ENCODE results near the gene ARSG. TPM values are rescaled to one million over a fixed set of nuclear protein-coding genes. Genes with fewer than 3 reads are reported as not detected.

ARSG gene
- total and polyA plus RNA-seq, 2 of the 13 experiments (the other 11 are each of a cell fraction or from before 2014, with no cell fraction given), result 3.7 to 15.2 TPM

DNA sequence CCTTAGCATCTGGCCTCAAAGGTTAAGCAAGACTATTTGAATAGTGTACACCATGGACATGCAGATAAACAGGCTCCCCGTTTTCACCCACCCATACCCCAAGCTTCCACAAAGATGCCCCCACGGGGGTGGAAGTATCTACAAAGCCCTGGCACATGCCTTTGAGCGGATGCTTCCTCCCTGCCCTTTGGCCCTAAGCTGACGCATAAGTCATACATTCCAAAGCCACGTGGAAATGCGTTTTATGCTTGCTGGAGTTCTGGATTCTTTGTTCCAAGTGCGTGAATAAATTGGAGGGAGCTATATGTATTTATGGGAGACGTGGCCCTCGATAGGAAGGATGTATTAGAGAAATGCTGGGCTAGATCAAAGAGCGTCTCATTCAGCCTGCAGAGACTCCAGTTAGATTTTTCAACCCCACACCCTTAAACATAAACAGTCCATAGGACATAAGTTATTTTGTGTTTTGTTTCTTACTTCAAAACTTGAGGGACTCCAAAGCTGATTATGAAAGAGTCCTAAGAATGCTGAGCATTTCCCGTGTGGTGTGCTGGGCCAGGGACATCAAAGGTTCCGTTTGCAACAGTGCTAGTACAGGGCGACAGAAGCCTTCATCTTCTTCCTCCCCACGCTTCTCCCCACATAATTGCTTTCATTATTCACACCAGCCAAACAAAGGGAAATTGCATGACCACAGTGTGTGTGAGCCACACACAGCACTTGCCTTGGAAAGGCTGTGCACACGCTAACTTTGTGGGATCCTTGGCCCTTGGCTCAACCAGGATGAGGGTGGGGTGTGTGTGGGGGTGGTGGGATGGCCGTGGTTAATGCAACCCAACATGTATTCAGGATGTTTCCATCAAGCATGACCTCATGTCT, 92.4 kb downstream of the ARSG start (continued):
- TF ChIP-seq, protein P1, sequence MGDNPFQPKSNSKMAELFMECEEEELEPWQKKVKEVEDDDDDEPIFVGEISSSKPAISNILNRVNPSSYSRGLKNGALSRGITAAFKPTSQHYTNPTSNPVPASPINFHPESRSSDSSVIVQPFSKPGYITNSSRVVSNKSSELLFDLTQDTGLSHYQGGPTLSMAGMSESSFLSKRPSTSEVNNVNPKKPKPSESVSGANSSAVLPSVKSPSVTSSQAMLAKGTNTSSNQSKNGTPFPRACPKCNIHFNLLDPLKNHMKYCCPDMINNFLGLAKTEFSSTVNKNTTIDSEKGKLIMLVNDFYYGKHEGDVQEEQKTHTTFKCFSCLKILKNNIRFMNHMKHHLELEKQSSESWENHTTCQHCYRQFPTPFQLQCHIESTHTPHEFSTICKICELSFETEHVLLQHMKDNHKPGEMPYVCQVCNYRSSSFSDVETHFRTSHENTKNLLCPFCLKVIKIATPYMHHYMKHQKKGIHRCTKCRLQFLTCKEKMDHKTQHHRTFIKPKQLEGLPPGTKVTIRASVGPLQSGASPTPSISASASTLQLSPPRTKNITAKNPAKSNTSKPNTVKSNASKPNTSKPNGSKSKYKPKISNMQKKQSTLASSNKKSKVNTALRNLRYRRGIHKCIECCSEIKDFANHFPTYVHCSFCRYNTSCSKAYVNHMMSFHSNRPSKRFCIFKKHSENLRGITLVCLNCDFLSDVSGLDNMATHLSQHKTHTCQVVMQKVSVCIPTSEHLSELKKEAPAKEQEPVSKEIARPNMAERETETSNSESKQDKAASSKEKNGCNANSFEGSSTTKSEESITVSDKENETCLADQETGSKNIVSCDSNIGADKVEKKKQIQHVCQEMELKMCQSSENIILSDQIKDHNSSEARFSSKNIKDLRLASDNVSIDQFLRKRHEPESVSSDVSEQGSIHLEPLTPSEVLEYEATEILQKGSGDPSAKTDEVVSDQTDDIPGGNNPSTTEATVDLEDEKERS (CRISPR knock-in tag; IDR thresholded peaks at IDR 0.05), result peak; percentile 93
- TF ChIP-seq SATB2 (CRISPR knock-in tag; IDR thresholded peaks at IDR 0.05), result peak; percentile 13; the same call in 1 of the 2 replicates
- TF ChIP-seq, protein P2, sequence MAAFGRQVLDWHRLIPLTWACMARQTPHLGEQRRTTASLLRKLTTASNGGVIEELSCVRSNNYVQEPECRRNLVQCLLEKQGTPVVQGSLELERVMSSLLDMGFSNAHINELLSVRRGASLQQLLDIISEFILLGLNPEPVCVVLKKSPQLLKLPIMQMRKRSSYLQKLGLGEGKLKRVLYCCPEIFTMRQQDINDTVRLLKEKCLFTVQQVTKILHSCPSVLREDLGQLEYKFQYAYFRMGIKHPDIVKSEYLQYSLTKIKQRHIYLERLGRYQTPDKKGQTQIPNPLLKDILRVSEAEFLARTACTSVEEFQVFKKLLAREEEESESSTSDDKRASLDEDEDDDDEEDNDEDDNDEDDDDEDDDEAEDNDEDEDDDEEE (CRISPR knock-in tag; IDR thresholded peaks at IDR 0.05), result no peak; the same call in 1 of the 2 replicates
- no peak; the same call in 1 of the 2 replicates for TF ChIP-seq REXO4 (CRISPR knock-in tag; IDR thresholded peaks at IDR 0.05; ENCODE audit: borderline replicate concordance)
- no peak for TF ChIP-seq ZNF20 (CRISPR knock-in tag; IDR thresholded peaks at IDR 0.05)
- TF ChIP-seq ZNF567 (CRISPR knock-in tag; IDR thresholded peaks at IDR 0.05; ENCODE audit: borderline replicate concordance), result peak; percentile 59; the same call in 1 of the 2 replicates
- TF ChIP-seq, protein P3, sequence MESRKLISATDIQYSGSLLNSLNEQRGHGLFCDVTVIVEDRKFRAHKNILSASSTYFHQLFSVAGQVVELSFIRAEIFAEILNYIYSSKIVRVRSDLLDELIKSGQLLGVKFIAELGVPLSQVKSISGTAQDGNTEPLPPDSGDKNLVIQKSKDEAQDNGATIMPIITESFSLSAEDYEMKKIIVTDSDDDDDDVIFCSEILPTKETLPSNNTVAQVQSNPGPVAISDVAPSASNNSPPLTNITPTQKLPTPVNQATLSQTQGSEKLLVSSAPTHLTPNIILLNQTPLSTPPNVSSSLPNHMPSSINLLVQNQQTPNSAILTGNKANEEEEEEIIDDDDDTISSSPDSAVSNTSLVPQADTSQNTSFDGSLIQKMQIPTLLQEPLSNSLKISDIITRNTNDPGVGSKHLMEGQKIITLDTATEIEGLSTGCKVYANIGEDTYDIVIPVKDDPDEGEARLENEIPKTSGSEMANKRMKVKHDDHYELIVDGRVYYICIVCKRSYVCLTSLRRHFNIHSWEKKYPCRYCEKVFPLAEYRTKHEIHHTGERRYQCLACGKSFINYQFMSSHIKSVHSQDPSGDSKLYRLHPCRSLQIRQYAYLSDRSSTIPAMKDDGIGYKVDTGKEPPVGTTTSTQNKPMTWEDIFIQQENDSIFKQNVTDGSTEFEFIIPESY (CRISPR knock-in tag; IDR thresholded peaks at IDR 0.05), result peak; percentile 51; the same call in 1 of the 2 replicates
- no peak for TF ChIP-seq SUZ12 (IDR thresholded peaks at IDR 0.05; ENCODE audit: low read depth, low read length)
- TF ChIP-seq MYC (CRISPR knock-in tag; IDR thresholded peaks at IDR 0.05; ENCODE audit: borderline replicate concordance), result peak; percentile 96
- TF ChIP-seq AHR (CRISPR knock-in tag; IDR thresholded peaks at IDR 0.05), result peak; percentile 25
- peak; percentile 67 for TF ChIP-seq ELF1 (CRISPR knock-in tag; IDR thresholded peaks at IDR 0.05)
- TF ChIP-seq HNRNPH1 (optimal IDR thresholded peaks at IDR 0.05; ENCODE audit: low read depth, low read length), result no peak
- TF ChIP-seq ZNF430 (CRISPR knock-in tag; IDR thresholded peaks at IDR 0.05), result peak; percentile 99
- TF ChIP-seq ZBTB3 (CRISPR knock-in tag; IDR thresholded peaks at IDR 0.05; ENCODE audit: borderline replicate concordance, low read depth), result peak; percentile 78
- TF ChIP-seq PITX1 (CRISPR knock-in tag; IDR thresholded peaks at IDR 0.05), result peak; percentile 86
- TF ChIP-seq ZNF577 (CRISPR knock-in tag; IDR thresholded peaks at IDR 0.05; ENCODE audit: borderline replicate concordance, low read depth), result no peak
- TF ChIP-seq, protein P4, sequence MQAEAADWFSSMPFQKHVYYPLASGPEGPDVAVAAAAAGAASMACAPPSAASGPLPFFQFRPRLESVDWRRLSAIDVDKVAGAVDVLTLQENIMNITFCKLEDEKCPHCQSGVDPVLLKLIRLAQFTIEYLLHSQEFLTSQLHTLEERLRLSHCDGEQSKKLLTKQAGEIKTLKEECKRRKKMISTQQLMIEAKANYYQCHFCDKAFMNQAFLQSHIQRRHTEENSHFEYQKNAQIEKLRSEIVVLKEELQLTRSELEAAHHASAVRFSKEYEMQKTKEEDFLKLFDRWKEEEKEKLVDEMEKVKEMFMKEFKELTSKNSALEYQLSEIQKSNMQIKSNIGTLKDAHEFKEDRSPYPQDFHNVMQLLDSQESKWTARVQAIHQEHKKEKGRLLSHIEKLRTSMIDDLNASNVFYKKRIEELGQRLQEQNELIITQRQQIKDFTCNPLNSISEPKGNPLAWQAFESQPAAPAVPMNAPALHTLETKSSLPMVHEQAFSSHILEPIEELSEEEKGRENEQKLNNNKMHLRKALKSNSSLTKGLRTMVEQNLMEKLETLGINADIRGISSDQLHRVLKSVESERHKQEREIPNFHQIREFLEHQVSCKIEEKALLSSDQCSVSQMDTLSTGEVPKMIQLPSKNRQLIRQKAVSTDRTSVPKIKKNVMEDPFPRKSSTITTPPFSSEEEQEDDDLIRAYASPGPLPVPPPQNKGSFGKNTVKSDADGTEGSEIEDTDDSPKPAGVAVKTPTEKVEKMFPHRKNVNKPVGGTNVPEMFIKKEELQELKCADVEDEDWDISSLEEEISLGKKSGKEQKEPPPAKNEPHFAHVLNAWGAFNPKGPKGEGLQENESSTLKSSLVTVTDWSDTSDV (CRISPR knock-in tag; IDR thresholded peaks at IDR 0.05), result no peak
- TF ChIP-seq ZNF777 (CRISPR knock-in tag; IDR thresholded peaks at IDR 0.05), result no peak
- no peak for TF ChIP-seq IKZF1 (IDR thresholded peaks at IDR 0.05)
- TF ChIP-seq HDAC2 (CRISPR knock-in tag; IDR thresholded peaks at IDR 0.05), result peak; percentile 82
